Kidney epithelial cell (primary cell): ENCODE data around the gene TEX29. TPM values are rescaled to one million over a fixed set of nuclear protein-coding genes. Genes with fewer than 3 reads are reported as not detected.

Experiments
- DNase-seq: peaks from one replicate; pipeline ENCODE4 v3.0.0-alpha.2; 2010; ENCODE audit warnings: low read depth
- H3K27me3 ChIP-seq: 2 replicates; pipeline ENCODE4 v1.6.0; 2011; ENCODE audit warnings: low read length; ENCODE audit not compliant: control insufficient read depth, insufficient read depth
- H3K36me3 ChIP-seq: 2 replicates; pipeline ENCODE4 v1.5.1; 2011; ENCODE audit warnings: low read length; ENCODE audit not compliant: control insufficient read depth, insufficient read depth
- H3K4me3 ChIP-seq: 2 replicates; pipeline ENCODE4 v1.5.1; 2011; ENCODE audit warnings: low read depth, mild to moderate bottlenecking, control low read depth, low read length
- CTCF ChIP-seq: IDR thresholded peaks from 2 replicates; pipeline ENCODE4 v1.5.1; 2011; ENCODE audit warnings: mild to moderate bottlenecking, moderate library complexity, low read length, control low read depth, inconsistent platforms; ENCODE audit not compliant: insufficient read depth, poor library complexity, severe bottlenecking
- total RNA-seq: library from RNA; depleted of rRNA; stranded (reverse); fragments of >200 nt; gene quantifications from 2 replicates; pipeline ENCODE4 v1.2.3, GENCODE V29; 2015

Gene TEX29
- total RNA-seq, 1 donor from 2014 or later, result not detected

GRCh38 chr13:111365149-111366005, 44.9 kb downstream of the TEX29 start:
- Histone ChIP-seq H3K36me3 (no peaks in the 10 kb centered on the region), H3K27me3 (no peaks in the 10 kb centered on the region), H3K4me3 (no peak overlapping the region)
- no peak for TF ChIP-seq CTCF
- no peak for DNase-seq

GRCh38 chr13:111367340-111367739, 46.9 kb downstream of the TEX29 start:
- DNase-seq, result no peak
- Histone ChIP-seq H3K27me3 (no peaks in the 10 kb centered on the region), H3K4me3 (no peak overlapping the region), H3K36me3 (no peaks in the 10 kb centered on the region)
- no peak for TF ChIP-seq CTCF

GRCh38 chr13:111368091-111368490, 47.6 kb downstream of the TEX29 start:
- TF ChIP-seq CTCF, result no peak
- Histone ChIP-seq H3K4me3 (no peak overlapping the region), H3K36me3 (no peaks in the 10 kb centered on the region), H3K27me3 (no peaks in the 10 kb centered on the region)
- no peak for DNase-seq

GRCh38 chr13:111370147-111370546, 49.7 kb downstream of the TEX29 start:
- no peaks in the 10 kb centered on the region for H3K36me3 ChIP-seq
- TF ChIP-seq CTCF, result no peak
- no peak overlapping the region for H3K4me3 ChIP-seq
- no peak for DNase-seq
- H3K27me3 ChIP-seq, result no peaks in the 10 kb centered on the region

GRCh38 chr13:111370570-111371535, 50.4 kb downstream of the TEX29 start:
- Histone ChIP-seq H3K4me3 (no peak overlapping the region), H3K36me3 (no peaks in the 10 kb centered on the region), H3K27me3 (no peaks in the 10 kb centered on the region)
- no peak for DNase-seq
- TF ChIP-seq CTCF, result no peak
